Smooth muscle cell (in vitro differentiated cells): ENCODE results near the gene DPF1. TPM values are rescaled to one million over a fixed set of nuclear protein-coding genes. Genes with fewer than 3 reads are reported as not detected.

Source experiments
- DNase-seq: peaks from one replicate; lab custom pipeline; 2025; ENCODE audit not compliant: unreplicated experiment; lab: John Stamatoyannopoulos, UW
- H2AFZ ChIP-seq: fragments of 200-600 bp; sonication (generic); 2 replicates; pipeline ENCODE4 v1.6.0; 2016; ENCODE audit warnings: antibody characterized with exemption, low read depth, mild to moderate bottlenecking
- H3F3A ChIP-seq: fragments of 200-600 bp; sonication (generic); 2 replicates; pipeline ENCODE4 v1.6.0; 2017; ENCODE audit warnings: antibody characterized with exemption, low read depth
- H3K27ac ChIP-seq: fragments of 200-600 bp; sonication (generic); 2 replicates; pipeline ENCODE4 v1.5.1; 2016; ENCODE audit warnings: low read depth, mild to moderate bottlenecking
- H3K27me3 ChIP-seq: fragments of 200-600 bp; sonication (generic); 2 replicates; pipeline ENCODE4 v1.6.1; 2016; ENCODE audit warnings: low read depth, mild to moderate bottlenecking
- H3K36me3 ChIP-seq: fragments of 200-600 bp; sonication (generic); 2 replicates; pipeline ENCODE4 v1.5.1; 2016; ENCODE audit warnings: low read depth
- H3K4me1 ChIP-seq: fragments of 200-600 bp; sonication (generic); 2 replicates; pipeline ENCODE4 v1.5.1; 2016; ENCODE audit warnings: low read depth
- H3K4me2 ChIP-seq: fragments of 200-600 bp; sonication (generic); 2 replicates; pipeline ENCODE4 v1.6.0; 2016; ENCODE audit warnings: mild to moderate bottlenecking
- H3K4me3 ChIP-seq: fragments of 200-600 bp; sonication (generic); 2 replicates; pipeline ENCODE4 v1.5.1; 2016; ENCODE audit warnings: mild to moderate bottlenecking
- H3K79me2 ChIP-seq: fragments of 200-600 bp; sonication (generic); 2 replicates; pipeline ENCODE4 v1.6.0; 2016; ENCODE audit warnings: low read depth, mild to moderate bottlenecking
- H3K9ac ChIP-seq: fragments of 200-600 bp; sonication (generic); 2 replicates; pipeline ENCODE4 v1.6.0; 2016; ENCODE audit warnings: low read depth
- H3K9me3 ChIP-seq: fragments of 200-600 bp; sonication (generic); replicated peaks from 2 replicates; pipeline ENCODE4 v1.5.1; 2016; ENCODE audit warnings: low read depth
- H4K20me1 ChIP-seq: fragments of 200-600 bp; sonication (generic); 2 replicates; pipeline ENCODE4 v1.6.0; 2016; ENCODE audit warnings: low read depth
- CTCF ChIP-seq: fragments of 200-600 bp; sonication (generic); IDR thresholded peaks from 2 replicates; pipeline ENCODE4 v1.5.1; 2017; ENCODE audit warnings: borderline replicate concordance, mild to moderate bottlenecking, antibody characterized with exemption; ENCODE audit not compliant: insufficient read depth, poor library complexity, severe bottlenecking
- WGBS: methylation state at CpG from one replicate; pipeline ENCODE4 v1.1.7; 2016; ENCODE audit warnings: low lambda C conversion rate; 5-methylcytosine and 5-hydroxymethylcytosine counted together
- polyA plus RNA-seq: library from polyadenylated mRNA; unstranded; fragments of >200 nt; fragmentation: Nextera tagmentation; extraction: Ambion mirVana; gene quantifications from 2 replicates; pipeline ENCODE4 v1.2.1, GENCODE V29; 2016
- total RNA-seq: library from RNA; depleted of rRNA; stranded (reverse); fragments of >200 nt; gene quantifications from 2 replicates; pipeline ENCODE4 v1.2.3, GENCODE V29; 2014

Gene DPF1
- total and polyA plus RNA-seq, 2 experiments from 2014 or later, result 0.27 to 2.4 TPM

GRCh38 chr19:38170334-38170733, 53.7 kb downstream of the DPF1 start:
- Histone ChIP-seq H2AFZ (no peak overlapping the region), H3K4me3 (no peak overlapping the region), H3K79me2 (no peaks in the 10 kb centered on the region), H3K4me2 (no peak overlapping the region), H3K36me3 (no peaks in the 10 kb centered on the region), H4K20me1 (no peaks in the 10 kb centered on the region), H3K9ac (no peak overlapping the region), H3K27ac (no peak overlapping the region), H3K9me3 (no peaks in the 10 kb centered on the region), H3K27me3 (no peaks in the 10 kb centered on the region), H3K4me1 (no peaks in the 10 kb centered on the region), H3F3A (no peaks in the 10 kb centered on the region)
- 92% methylated on average over 12 of the region's 12 CpGs for WGBS
- TF ChIP-seq CTCF, result no peak
- DNase-seq, result no peak

GRCh38 chr19:38168637-38169036, 55.4 kb downstream of the DPF1 start:
- 82% methylated on average over 4 of the region's 4 CpGs for WGBS
- no peak for TF ChIP-seq CTCF
- Histone ChIP-seq H3K9me3 (no peaks in the 10 kb centered on the region), H4K20me1 (no peaks in the 10 kb centered on the region), H3K4me3 (no peak overlapping the region), H3F3A (no peaks in the 10 kb centered on the region), H3K27ac (no peak overlapping the region), H3K9ac (no peak overlapping the region), H2AFZ (no peak overlapping the region), H3K79me2 (no peaks in the 10 kb centered on the region), H3K27me3 (no peaks in the 10 kb centered on the region), H3K36me3 (no peaks in the 10 kb centered on the region), H3K4me2 (no peak overlapping the region), H3K4me1 (no peaks in the 10 kb centered on the region)
- no peak for DNase-seq

- no peaks in the 10 kb centered on the region for H3K4me1 ChIP-seq
- no peak overlapping the region for H2AFZ ChIP-seq
- no peaks in the 10 kb centered on the region for H3F3A ChIP-seq
- H3K4me2 ChIP-seq, result no peak overlapping the region
- WGBS, result 98% methylated on average over 6 of the region's 6 CpGs
- H3K9ac ChIP-seq, result no peak overlapping the region
- peaks cover 5% of the 10 kb centered on the region for H3K9me3 ChIP-seq
- no peaks in the 10 kb centered on the region for H3K27me3 ChIP-seq
- H3K36me3 ChIP-seq, result no peaks in the 10 kb centered on the region
- no peak overlapping the region for H3K4me3 ChIP-seq
- H3K79me2 ChIP-seq, result no peaks in the 10 kb centered on the region
- no peaks in the 10 kb centered on the region for H4K20me1 ChIP-seq
- no peak overlapping the region for H3K27ac ChIP-seq
- DNase-seq, result no peak
- no peak for TF ChIP-seq CTCF
These were observed 58.7 kb downstream of the DPF1 start for GRCh38 chr19:38165335-38165734.

- no peak for TF ChIP-seq CTCF
- no peaks in the 10 kb centered on the region for H4K20me1 ChIP-seq
- no peaks in the 10 kb centered on the region for H3F3A ChIP-seq
- no peak overlapping the region for H3K4me2 ChIP-seq
- no peaks in the 10 kb centered on the region for H3K36me3 ChIP-seq
- H2AFZ ChIP-seq, result no peak overlapping the region
- no peak overlapping the region for H3K4me3 ChIP-seq
- no peaks in the 10 kb centered on the region for H3K27me3 ChIP-seq
- no peak overlapping the region for H3K27ac ChIP-seq
- H3K9ac ChIP-seq, result no peak overlapping the region
- no peaks in the 10 kb centered on the region for H3K4me1 ChIP-seq
- H3K9me3 ChIP-seq, result peaks cover 5% of the 10 kb centered on the region
- H3K79me2 ChIP-seq, result no peaks in the 10 kb centered on the region
- no peak for DNase-seq
- WGBS, result 98% methylated on average over 25 of the region's 25 CpGs
These were observed 59.5 kb downstream of the DPF1 start for GRCh38 chr19:38164526-38164925.
